ENCODE results near the gene RBM38.
"Not testable (repeated sequence)": the region's sequence is repeated elsewhere in the genome, so short reads cannot be mapped to it uniquely, and the experiment has no call there.

RBM38 gene

DNA sequence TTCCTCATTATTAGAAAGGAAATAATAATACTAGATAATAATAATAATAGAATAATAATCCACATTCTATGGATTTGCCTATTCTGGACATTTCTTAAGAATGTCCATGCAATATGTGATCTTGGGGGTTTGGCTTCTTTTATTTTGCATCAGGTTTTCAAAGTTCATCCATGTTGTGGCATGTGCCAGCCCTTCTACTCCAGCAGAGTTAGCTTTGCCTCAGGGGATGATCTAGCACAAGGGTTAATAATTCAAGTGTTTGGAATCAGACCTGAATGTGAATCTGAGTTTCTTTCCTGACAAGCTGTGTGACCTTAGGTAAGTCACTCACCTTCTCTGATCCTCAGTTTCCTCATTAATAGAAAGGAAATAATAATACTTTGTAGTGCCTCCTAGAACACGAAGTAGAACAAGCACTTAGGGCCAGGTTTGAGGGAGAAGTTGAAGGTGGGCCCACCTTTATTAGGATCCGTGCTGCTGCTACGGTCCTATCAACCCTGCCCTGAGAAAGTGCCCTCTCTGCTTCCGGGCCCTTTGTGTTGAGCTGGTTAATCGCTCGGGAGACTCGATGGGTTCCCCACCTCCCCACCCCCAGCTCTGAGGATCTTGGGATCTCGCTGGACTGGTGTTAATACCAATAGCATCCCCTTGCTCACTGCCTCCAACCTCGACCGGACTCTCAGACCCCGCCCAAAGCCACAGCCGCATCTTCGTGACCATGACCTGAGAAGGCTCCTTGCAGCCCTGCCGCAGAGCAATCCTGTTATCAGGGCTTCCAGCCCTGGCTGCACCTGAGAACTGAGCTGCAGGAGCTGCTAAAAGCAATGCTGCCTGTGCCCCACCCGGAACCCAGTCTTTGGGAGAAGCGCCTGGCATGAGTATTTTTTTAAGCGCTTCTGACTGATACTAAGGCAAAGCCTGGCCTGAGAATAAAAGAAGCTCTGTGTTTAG is 26.9 kb downstream of the RBM38 start:
- no peak for DNase-seq (ENCODE audit: low spot score)
- no peak for FAIRE-seq

DNA sequence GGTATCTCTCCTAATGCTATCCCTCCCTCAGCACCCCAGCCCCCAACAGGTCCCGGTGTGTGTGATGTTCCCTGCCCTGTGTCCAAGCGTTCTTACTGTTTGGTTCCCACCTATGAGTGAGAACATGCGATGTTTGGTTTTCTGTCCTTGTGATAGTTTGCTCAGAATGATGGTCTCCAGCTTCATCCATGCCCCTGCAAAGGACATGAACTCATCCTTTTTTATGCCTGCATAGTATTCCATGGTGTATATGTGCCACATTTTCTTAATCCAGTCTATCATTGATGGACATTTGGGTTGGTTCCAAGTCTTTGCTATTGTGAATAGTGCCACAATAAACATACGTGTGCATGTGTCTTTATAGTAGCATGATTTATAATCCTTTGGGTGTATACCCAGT is 28.3 kb downstream of the RBM38 start:
- FAIRE-seq; DNase-seq (ENCODE audit: low spot score): not testable (repeated sequence)

DNA sequence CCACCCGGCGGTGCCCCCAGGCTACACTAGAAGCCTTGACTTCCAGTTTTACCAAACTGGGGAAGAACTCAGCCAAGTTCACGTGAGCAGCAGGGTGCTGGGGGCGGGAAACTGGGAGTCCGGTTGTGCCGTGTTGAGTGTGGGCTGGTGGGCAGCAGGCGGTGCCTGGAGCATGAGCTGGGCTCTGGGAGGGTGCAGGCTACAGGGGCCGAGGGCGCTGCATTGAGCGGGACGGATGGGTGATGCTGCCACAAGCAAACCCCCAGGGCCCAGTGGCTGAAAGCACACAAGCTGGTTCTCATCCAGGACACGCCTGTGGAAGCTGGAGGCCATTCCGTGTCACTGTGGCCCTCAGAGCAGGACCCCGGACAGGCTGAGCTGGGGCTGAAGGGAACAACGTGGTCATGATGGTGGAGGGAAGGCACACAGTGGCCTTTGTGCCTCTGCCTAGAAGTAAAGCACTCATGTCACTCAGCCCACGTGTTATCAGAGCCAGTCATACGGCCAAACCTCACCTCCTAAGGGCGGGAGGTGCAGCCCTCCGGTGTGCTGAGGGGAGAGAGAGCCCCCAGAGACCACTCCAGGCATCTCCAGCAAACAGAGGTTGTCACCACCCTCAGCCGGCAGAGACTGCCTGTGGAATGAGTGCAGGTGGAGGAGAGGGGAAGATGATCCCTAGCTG is 29.5 kb downstream of the RBM38 start:
- no peak for DNase-seq (ENCODE audit: low spot score)
- no peak for FAIRE-seq

DNA sequence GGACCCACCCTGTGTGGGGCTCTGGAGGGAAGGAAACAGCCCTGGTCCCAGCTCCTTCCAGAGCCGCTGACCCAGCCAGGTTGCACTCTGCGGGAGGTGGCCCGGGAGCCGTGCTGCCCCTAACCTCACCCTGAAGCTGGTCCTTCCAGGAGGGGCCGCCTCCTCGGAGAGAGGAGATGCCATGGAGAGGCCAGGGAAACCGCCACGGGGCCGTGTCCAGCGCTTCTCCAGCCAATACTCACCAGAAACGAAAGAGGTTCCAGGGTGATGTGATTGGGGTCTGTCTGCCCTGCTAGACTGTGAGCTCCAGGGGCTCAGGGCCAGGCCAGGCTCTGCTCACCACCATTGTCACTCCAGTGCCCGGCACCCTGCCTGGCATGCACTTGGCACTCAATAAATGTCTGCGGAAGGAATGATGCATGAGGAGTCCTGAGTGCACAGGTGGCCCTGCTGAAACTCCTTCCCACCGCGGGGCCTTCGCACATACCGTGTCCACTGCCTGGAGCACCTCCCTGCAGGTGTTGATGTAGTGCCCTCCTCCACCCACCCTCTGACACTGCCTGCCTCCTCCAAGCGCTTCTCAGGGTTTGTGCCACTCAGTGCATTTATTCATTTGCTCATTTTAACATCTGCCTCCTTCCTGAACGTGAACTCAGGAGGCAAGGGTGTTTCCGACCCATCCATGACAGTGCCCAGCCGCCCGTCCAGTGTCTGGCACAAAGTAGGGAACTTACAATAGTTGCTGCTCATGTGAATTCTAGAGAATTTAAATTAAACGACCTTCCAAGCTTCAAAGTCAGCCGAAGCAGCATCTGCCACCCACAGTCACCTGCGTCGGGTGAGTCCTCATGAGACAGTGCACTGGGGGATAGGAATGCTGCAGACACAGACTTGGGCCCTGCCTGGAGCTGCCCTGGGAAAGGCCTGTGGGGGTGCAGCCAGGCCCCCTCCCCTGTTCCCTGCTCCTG is 30.3 kb downstream of the RBM38 start:
- no peak for DNase-seq (ENCODE audit: low spot score)
- no peak for FAIRE-seq

DNA sequence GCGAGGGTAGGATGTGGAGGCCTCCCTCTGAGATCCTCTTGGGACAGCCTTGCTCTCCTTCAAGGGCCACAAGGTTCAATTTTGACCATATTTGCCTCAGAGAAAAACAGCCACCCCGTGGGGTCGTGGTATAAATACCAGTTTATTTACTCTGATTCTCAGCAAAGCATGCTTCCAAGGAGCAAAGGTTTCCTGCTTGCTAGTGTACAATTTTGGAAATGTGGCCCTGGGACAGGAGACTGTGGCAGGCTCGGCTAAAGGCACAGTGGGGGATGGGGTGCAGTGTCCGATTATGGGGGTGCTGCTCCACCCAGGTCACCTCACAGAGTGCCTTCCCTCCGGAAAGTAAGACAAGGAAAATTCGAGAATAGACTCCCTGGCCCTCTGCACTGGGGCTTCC is 31.1 kb downstream of the RBM38 start:
- DNase-seq (ENCODE audit: low spot score): no peak
- no peak for FAIRE-seq

DNA sequence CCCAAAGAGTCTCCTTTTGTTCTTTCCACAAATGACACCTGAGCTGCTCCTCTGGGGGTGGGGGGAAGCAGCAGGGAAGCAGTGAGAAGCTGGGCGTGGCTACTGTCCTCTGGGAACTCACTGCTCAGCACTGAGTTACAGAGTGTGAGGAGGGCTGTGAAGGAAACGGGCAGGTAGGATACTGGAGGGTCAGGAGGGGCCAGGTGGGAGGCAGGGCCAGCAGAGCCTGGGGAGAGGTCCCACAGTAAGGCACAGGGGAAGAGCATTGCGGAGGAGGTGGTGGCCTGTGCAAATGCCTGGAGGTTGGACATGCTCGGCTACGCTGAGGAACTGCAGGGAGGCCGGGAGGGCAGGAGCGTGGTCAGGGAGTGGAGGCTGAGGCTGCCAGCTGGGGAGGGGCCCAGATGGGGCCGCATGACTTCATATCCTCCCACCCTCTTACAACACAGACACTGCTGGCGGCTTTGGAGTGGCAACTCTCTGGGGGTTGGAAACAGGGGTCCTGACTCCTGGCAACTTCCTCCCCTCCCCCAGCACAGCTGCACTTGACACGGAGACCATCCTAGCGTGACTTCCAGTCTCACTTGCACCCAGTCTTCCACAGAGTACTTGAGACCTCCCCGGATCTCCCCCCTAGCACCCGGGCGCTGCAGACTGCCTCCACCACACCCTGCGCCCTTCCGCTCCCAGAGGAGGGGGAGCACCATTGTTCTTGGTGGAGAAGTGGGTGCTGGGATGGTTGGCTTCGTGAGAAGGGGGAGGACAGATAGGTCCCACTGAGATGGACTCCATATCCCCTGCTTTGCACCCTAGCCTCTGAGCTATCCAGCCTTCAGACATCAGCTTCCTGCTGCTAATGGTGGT is 34.2 kb downstream of the RBM38 start:
- no peak for FAIRE-seq

DNA sequence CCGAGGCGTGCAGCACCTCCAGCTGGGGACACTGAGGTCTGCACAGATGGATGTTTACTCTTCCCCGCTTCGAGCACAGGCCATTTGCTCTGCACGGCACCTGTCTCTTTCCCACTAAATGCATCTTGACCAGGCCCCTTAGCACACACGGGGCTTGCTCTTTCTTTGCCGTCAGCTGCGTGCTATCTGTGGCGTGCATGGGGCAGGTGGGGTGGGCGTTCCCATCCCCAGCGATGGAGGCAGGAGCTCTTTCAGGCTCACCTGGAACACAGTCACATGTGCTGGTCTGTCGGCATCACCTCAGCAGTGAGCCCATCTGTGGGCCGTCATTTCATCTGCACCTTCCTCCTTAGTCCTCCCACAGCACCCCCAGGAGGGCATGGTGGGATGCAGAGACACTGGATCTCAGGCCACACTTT is 35.1 kb downstream of the RBM38 start:
- FAIRE-seq (no peak), DNase-seq (ENCODE audit: low spot score) (no peak)

More for the DNA sequence above, 34.2 kb downstream of the RBM38 start:
- DNase-seq (ENCODE audit: low spot score): no peak

DNA sequence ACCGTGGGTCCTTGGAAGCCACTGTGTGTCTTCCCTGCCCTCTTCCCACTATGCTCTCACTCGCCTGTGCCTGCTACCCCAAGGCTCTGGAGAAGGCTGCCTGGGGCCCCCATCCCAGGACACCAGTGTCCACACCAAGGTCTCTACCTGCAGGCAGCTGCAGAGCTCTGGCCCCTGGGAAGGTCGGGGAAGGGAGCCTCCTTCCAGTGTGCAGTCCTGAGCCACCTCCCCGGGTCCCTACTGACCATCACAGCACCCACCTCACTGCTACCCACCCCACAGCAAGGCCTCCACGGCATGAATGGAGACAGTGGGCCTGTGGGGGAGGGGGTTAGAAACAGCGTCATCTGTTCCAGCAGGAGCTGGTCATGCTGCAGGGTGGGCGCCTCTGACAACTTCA is 35.6 kb downstream of the RBM38 start:
- DNase-seq (ENCODE audit: low spot score) (no peak), FAIRE-seq (no peak)

DNA sequence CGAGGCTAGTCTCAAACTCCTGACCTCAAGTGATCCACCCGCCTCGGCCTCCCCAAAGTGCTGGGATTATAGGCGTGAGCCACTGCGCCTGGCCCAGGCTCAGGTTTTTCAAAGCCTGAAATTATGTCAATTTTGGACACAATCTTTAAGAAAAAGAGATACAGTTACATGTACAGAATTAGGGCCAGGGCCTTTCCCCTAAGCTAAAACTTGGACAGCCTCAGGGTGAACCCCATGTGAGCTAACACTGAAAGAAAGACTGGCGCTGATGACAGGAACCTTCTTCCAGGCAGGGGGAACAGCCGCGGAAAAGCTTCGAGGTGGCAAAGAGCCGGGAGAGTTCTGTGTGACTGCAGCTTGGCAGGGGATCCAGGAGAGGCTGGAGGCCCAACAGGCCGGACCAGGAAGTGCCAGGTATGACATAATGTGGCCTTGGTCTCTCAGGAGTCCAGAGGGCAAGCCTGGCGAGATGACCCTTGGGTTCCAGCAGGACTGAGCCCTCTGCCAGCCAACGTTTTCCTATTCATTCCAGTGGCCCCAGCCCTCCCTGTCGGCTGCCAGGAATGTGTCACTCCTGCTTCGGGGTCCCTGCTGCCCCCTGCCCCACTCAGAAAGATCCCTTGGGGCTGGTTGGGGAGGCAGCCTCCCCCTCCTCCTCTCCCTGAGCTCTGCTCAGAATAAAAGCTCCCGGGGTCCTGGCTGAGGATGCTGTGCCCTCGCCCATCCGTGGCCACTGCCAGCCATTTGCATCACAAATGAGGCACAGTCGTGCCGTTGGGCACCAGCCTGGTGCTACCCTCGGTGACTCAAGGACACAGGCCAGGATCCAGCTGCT is 37.3 kb downstream of the RBM38 start:
- FAIRE-seq (no peak), DNase-seq (ENCODE audit: low spot score) (no peak)

DNA sequence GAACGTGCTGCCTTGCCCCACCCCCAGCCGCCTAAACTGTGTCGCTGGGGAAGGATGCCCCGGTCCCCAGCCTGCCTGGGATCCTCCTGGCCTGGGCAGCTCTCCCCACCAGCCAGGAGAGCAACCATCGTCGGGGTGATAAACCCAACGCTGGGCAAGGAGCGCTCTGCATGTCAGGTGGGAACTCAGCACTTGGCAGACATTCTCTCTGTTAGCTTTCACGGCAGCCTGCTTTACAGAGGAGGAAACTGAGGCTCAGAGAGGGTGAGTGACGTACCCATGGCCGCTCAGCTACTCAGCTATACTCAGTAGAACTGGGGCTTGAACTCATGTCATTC is 37.9 kb downstream of the RBM38 start:
- DNase-seq (ENCODE audit: low spot score): no peak
- no peak for FAIRE-seq

DNA sequence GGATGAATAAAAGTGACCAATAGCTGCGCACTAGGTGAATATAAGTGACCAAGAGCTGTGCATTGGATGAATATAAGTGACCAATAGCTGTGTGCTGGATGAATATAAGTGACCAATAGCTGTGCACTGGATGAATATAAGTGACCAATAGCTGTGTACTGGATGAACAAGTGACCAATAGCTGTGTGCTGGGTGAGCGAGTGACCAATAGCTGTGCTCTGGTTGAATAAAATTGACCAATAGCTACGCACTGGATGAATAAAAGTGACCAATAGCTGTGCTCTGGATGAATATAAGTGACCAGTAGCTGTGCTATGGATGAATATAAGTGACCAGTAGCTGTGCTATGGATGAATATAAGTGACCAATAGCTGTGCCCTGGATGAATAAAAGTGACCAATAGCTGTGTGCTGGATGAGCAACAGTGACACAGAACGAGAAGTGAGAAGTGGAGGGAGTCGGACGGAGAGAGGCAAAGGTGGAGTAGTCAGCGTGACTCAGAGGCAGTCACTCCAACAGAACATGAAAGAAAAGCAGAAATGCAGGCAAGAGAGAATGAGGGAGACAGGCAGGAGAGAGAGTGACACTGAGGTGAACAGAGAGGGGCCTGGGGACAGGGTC is 38.5 kb downstream of the RBM38 start:
- DNase-seq (ENCODE audit: low spot score): peak; percentile 72

DNA sequence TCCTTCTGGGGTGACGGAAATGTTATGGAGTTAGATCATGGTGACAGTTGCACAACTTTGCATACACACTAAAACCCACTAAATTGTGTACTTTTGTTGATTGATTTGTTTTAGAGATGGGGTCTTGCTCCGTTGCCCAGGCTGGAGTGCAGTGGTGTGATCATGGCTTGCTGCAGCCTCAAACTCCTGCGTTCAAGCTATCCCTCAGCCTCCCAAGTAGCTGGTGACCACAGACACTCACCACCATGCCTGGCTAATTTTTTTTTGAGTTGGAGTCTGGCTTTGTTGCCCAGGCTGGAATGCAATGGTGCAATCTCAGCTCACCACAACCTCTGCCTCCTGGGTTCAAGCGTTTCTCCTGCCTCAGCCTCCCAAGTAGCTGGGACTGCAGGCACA is 39.0 kb downstream of the RBM38 start:
- not testable (repeated sequence) for FAIRE-seq; DNase-seq (ENCODE audit: low spot score)

More for the DNA sequence above, 38.5 kb downstream of the RBM38 start:
- no peak for FAIRE-seq

DNA sequence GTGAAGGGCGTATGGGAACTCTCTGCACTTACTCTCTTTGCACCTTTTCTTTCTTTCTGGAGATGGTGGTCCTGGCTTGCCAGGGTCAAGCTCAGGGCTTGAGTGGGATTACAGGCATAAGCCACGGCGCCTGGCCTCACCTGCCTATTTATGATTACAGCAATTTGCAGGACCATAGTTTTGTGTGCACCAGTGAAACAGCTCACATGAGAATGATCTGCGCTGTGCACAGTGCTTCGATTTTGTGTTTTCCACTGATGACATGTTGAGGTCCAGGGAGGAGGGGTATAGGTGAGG is 40.3 kb downstream of the RBM38 start:
- FAIRE-seq (no peak), DNase-seq (ENCODE audit: low spot score) (no peak)

DNA sequence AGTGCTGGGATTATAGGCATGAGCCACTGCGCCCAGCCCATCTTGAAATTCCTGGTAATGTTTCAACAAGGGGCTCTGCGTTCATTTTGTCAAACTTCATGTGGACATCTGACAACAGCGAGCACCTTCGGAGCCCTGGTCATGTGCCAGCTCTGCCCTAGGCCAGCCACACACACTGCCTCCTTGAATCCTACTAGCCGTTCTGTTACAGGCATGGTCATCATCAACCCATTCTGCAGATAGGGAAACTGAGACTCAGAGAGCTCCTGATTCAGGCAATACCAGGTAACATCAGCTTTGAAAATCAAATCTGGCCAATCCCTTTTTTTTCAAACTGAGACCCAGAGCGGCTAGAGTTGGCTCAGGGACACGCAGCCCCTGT is 41.3 kb downstream of the RBM38 start:
- no peak for DNase-seq (ENCODE audit: low spot score)
- no peak for FAIRE-seq

DNA sequence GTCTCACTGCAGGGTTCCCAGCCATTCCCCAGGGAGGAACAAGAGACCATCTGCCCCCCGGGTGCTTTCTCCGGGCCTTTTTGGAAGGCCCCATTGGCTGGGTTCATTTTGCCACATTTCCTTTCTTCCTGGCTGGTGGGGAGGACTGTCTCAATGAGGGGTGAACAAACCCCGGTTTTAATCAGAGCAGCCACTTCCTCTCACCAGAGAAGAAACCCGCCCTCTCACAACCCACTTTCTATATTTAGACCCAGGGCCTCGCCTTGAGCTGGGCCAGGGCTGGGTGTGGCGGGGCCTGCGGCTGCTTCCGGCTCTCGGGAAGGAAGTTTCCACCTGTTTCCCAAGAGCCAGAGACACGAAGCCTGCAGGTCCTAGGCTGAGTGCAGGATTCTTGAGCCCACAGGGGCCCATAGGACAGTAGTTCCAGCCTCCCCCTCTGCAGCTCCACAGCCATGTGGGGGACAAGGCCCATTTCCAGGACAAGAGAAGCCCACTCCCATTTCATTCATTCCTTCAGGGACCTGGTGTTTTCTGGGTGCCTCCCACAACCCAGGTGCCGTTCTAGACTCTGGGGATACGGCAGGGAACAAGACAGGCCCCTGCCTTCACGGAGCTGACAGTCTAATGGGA is 41.8 kb downstream of the RBM38 start:
- DNase-seq (ENCODE audit: low spot score): no peak
- no peak for FAIRE-seq

DNA sequence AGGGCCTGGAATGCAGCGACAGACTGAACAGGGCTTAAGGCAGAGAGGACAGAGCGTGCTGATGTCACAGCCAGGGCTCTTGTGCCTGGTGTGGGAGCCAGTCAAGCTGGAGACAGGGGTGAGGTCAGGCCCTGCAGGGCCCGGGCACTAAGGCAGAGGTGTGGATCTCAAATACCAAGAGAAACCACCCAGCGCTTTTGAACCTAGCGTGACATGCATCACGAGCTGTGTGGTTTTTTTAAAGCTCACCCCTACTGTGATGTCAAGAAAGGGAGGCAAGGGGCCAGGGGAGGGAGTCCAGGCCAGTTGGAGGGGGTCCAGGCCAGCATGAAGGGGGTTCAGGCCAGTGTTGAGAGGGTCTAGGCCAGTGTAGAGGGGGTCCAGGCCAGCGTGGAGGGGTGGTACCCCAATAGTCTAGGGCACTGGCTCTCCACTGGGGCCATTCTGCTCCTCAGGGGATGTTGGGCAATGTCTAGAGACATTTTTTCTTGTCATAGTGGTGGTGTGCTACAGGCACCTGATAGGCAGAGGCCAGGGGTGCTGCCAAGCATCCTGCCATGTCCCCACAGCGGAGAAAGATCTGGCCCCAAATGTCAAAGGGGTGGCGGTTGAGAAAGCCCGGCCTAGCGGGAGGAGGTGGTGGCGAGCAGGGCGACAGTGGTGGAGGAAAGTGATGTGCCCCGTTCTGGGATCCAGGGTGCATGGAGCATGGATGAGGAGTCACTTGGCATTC is 42.6 kb downstream of the RBM38 start:
- DNase-seq (ENCODE audit: low spot score): no peak
- no peak for FAIRE-seq

DNA sequence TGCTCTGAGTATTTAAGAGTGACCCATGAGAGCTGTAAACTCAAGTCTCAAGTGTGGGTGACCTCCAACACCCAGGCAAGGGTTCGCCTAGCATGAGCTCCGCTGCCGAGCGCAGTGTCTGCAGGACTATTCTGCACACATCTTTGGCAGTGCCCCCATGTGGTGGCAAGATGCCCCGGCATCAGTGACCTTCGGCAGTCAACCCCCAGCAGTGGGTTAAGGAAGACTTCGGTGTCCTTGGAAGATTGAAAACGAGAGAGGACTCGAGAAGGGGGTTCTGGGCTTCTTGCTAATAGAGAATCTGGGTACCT is 43.1 kb downstream of the RBM38 start:
- DNase-seq (ENCODE audit: low spot score) (no peak), FAIRE-seq (no peak)

DNA sequence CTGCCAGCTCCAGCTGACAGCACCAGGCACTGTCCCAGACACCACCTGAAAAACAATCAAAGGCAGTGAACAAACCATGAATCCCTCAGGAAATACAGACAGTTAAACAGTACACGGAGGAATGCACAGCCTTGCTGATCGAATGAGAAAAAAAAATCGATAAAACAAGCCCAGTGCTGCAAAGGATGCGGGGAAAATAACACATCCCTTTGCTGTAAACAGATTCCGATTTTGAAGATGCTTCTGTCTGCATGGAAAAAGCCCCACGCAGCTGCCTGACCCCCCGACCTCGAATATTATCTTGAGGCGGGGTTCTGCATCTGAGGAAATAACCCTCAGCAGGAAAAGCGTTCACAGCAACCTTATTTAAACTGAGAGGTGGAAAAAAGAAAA is 43.9 kb downstream of the RBM38 start:
- DNase-seq (ENCODE audit: low spot score): no peak
- FAIRE-seq: no peak

Data from RCC 7860 (cell line).